Measurements from ENCODE around the gene RNPEPL1.

RNPEPL1 gene

GRCh38 chr2:240551288-240551687 is 17.0 kb upstream of the RNPEPL1 start:
- H3K4me3 ChIP-seq (ENCODE audit: low read length), result no peak overlapping the region

DNA sequence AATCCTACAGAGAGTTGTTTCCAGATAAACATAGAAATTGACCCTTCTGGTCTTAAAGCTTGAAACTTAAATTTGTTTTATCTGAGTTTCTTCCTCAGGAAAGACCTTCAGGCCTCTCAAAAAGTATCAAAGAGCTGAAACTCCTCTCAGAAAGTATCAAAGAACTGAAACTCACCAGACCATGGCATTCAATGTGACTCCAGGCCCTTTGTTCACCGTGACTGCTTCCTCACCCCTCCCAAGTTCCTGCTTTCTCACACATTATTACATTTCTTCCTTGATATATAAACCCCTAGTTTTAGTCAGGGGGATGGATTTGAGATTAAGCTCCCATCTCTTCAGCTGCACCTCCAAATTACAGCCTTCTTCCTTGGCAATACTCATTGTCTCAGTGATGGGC is 16.5 kb upstream of the RNPEPL1 start:
- TF ChIP-seq, protein P1, sequence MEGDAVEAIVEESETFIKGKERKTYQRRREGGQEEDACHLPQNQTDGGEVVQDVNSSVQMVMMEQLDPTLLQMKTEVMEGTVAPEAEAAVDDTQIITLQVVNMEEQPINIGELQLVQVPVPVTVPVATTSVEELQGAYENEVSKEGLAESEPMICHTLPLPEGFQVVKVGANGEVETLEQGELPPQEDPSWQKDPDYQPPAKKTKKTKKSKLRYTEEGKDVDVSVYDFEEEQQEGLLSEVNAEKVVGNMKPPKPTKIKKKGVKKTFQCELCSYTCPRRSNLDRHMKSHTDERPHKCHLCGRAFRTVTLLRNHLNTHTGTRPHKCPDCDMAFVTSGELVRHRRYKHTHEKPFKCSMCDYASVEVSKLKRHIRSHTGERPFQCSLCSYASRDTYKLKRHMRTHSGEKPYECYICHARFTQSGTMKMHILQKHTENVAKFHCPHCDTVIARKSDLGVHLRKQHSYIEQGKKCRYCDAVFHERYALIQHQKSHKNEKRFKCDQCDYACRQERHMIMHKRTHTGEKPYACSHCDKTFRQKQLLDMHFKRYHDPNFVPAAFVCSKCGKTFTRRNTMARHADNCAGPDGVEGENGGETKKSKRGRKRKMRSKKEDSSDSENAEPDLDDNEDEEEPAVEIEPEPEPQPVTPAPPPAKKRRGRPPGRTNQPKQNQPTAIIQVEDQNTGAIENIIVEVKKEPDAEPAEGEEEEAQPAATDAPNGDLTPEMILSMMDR (IDR thresholded peaks at IDR 0.05; ENCODE audit: insufficient read depth, low read depth, low read length, missing control alignments), result no peak
- no peak overlapping the region for H3K4me3 ChIP-seq (ENCODE audit: low read length)
- DNase-seq (ENCODE audit: low read depth), result no peak

More at GRCh38 chr2:240551288-240551687, 17.0 kb upstream of the RNPEPL1 start:
- TF ChIP-seq, protein P1 (IDR thresholded peaks at IDR 0.05; ENCODE audit: insufficient read depth, low read depth, low read length, missing control alignments), result no peak
- no peak for DNase-seq (ENCODE audit: low read depth)

- no peak for DNase-seq (ENCODE audit: low read depth)
These were observed 14.3 kb upstream of the RNPEPL1 start for GRCh38 chr2:240553956-240554480.

DNA sequence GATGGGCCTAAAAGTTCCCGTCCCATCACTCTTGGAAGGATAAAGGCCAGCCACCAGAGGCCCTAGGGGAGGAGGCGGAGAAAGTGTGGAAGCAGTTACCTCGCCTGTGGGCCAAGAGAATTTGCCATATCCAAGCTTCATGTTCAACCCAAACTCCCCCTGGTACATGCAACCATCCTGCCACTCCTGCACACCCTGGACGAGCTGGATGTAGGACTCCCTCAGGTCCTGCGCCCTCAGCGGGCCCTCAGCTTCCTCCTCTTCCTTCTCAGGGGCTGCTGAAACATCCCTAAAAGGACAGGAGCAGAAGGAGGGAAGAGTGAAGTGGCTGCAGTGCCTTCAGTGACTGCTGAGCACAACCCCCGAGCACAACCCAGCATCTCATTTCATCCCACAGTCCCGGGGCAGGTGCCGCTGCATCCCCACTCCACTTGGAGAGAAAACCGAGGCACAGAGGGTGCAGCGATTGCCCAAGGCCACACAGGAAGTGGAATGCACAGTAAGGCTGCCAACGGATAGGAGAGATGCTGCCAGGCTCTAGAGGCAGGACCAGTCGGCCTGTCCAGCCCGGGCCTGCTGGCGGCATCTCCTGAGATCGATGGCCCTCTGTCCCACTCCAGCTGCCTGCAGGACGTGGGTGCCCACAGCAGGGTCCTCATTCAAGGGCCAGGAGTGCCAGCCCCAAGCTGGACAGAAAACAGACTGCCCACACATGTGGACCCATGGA is 13.4 kb upstream of the RNPEPL1 start:
- TF ChIP-seq, protein P1 (IDR thresholded peaks at IDR 0.05; ENCODE audit: insufficient read depth, low read depth, low read length, missing control alignments), result no peak
- no peak for DNase-seq (ENCODE audit: low read depth)
- H3K4me3 ChIP-seq (ENCODE audit: low read length), result no peak overlapping the region

More at GRCh38 chr2:240553956-240554480, 14.3 kb upstream of the RNPEPL1 start:
- TF ChIP-seq, protein P1 (IDR thresholded peaks at IDR 0.05; ENCODE audit: insufficient read depth, low read depth, low read length, missing control alignments), result no peak
- no peak overlapping the region for H3K4me3 ChIP-seq (ENCODE audit: low read length)

DNA sequence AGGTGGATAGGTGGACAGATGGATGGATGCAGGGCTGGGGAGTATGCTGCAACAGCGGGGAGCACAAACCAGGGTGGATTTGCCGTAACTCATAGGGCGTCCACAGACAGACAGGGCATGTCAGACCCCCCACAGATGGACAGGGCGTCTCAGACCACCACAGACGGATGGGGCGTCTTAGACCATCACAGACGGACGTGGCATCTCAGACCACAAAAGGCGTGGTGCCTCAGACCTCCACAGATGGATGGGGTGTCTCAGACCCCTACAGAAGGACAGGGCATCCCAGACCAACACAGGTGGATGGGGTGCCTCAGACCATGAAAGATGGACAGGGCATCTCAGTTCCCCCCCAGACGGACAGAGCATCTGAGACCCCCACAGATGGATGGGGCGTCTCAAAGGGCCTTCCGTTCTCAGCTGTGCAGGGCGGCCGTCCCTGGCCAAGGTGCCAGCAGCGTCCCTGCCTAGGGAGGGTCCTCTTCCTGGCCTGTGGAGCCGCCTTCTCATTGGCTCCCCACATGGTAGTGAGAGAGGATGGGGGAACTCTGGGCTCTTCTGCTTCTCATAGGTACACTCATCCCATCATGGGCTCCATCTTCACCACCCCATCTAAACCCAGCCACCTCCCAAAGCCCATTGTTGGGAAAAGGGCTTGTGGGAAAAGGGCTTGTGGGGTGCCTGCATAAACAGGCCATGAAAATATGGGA is 12.6 kb upstream of the RNPEPL1 start:
- no peak for DNase-seq (ENCODE audit: low read depth)
- TF ChIP-seq, protein P1 (IDR thresholded peaks at IDR 0.05; ENCODE audit: insufficient read depth, low read depth, low read length, missing control alignments), result no peak

DNA sequence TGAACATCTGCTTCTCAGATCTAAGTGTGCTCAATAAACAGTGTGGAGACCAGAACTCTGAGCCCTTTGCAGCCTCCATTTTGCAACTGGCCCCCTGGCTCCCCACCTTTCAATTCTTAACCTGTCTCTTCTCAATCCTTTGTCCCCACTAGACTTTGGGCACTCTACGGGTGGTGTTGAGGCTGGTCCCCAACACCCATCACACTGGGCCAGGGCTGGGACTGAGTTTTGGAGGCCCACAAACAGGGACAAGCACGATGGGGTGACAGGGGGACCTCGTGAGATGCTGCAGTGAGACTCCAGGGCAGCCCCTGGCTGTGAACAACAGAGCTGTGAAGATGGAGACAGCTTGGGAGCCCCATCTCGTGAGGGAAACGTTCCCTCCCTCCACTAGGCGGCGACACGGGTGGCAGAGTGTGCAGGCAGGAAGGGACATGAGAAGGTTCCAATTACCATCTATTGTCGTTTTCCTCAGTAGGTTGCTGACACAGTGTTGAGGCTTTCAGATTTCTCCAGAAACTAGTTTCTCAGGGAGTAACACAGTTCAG is 11.7 kb upstream of the RNPEPL1 start:
- TF ChIP-seq, protein P1 (IDR thresholded peaks at IDR 0.05; ENCODE audit: insufficient read depth, low read depth, low read length, missing control alignments), result peak; percentile 76
- peak; percentile 72 for DNase-seq (ENCODE audit: low read depth)
- peak overlapping the region; percentile 48 for H3K4me3 ChIP-seq (ENCODE audit: low read length)

More for the DNA sequence above, 12.6 kb upstream of the RNPEPL1 start:
- H3K4me3 ChIP-seq (ENCODE audit: low read length), result no peak overlapping the region

Measured in epithelial cell of esophagus (primary cell).